HG02798 (cell line): ENCODE data around the gene SCARF1.

Experiments used
- ATAC-seq: cut with Tn5 transposase; IDR thresholded peaks from one replicate; pipeline ENCODE4 v1.9.1; 2021; ENCODE audit warnings: mild to moderate bottlenecking; ENCODE audit not compliant: unreplicated experiment, poor library complexity

SCARF1 gene

DNA sequence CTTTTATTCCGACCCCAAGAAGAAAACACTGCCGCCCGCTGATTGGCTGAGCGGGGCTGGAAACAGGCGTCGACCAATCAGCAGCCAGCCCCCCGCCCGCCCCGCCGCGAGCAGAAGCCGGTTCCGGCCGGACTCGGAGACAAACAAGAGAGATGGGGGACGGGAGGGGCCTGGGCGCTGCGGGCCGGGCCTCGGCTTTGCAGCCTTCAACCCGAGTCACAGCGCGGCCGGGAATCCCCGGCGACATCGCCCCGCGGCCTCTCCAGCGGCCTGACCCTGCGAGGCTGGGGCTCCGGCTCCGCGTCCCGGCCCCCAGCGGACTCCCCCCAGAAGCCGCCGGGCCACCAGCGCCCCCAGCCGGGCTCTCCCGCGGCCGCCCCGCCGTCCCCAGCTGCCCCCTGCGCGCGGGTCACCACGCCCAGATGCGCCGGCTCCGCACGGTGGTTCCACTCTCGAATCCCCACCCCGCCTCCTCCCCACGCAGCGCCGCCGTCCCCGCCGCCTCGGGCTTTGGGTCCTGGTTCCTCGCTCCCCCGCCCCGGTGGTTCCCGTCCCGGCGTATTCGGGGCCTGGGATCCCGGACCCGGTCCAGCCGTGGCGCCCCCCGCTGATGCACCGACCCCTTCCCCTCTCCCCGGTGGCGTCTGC, 16.6 kb downstream of the SCARF1 start:
- peak; percentile 66 for ATAC-seq

DNA sequence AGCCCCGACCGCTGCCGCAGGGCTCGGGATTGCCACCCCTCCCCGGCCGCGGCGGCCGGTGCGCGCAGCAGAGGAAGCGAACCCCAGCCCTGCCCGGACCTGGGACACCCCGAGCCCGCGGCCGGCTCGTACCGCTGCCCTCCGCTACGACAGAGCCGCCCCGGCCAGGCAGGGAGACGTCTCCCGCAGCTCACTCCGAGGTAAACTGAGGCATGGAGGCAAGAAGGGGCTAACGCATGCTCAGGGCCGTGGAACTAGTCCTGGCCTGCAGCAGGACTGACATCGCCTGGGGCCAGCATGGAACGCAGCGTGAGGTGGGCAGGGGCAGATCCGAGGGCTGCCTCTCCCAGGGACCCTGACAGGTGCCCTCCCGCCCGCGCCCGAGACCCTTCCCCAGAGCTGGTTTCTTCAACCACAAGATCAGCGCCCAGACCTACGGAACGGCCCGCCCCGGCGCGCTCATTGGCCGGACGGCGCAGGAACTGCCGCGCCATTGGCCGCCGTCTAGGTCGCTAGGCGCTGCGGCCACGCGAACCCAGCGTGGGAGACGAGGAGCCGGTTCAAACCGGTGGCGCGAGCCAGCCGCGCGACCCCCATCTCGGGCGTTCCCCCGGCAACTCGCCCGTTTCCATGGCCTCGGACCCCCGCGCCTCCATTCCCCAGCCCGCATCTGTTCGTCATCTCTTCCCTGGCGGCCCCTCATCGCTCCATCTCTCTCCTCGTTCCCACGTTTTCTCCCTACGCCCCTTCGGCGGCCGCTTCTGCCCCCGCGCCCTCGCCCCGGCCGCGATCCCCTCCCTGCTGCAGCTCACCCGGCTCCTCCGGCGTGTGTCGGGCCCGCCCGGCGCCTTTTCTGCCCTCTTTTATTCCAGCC, 17.3 kb downstream of the SCARF1 start, which contains the start of gene SLC43A2:
SLC43A2 (minus strand) TSS at position 853 of the 874 bp plus-strand sequence. CDS start 960 bp downstream, outside the sequence.
- peak; percentile 55 for ATAC-seq

DNA sequence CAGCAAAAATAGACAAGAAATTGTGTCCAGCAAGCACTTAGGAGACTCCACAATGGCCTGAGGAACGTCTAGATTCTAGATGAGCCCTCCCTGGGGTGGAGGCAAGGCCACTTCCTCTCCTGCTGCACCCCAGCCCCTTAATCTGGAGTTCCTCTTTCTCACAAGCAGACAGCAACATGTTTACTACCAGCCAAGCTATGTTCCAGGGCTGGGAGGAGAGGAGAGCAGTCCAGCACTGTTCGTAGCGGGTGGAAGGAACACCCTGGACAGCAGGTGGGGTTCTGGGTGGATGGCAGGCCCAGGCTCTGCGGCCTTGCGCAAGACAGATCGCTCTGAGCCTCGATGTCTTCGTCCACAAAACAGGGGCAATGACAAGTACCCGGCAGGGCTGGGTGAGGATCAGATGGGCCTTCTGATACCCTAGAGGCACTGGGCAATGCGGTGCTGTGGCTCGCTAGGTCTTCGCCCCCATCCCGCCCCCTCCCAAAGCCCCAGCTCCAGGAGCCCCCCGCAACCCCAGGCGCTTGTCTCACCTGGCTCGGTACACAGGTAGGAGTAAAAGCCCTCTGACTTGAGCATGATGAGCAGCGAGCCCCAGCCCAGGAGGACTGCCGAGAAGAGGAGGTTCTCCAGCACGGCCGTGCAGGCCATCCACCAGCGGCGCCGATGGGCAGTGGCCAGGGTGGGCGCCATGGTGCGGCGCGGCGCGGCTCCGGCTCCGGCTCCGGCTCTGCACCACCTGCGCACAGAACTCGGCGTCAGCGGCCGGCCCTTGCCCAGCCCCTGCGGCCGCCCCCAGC, 18.1 kb downstream of the SCARF1 start:
- ATAC-seq = no peak

DNA sequence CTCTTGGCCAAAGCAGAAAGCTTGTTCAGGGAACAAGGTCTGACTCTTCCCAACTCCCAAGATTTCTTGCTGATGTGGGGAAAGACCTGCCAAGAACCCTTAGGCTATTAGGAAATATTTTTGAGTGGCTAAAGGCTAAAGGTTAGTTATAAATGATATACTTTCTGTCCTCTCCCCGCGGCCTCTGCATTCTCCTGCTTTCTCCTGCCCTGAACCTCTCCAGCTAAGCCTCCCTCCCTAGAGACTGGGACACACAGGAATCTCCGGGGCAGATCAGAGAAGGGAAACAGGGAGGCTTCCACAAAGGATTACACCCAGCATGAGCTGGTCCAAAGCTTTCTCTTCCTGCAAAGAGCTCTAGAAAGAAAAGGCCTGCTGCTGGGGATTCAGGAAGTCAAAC, 19.2 kb downstream of the SCARF1 start:
- no peak for ATAC-seq

DNA sequence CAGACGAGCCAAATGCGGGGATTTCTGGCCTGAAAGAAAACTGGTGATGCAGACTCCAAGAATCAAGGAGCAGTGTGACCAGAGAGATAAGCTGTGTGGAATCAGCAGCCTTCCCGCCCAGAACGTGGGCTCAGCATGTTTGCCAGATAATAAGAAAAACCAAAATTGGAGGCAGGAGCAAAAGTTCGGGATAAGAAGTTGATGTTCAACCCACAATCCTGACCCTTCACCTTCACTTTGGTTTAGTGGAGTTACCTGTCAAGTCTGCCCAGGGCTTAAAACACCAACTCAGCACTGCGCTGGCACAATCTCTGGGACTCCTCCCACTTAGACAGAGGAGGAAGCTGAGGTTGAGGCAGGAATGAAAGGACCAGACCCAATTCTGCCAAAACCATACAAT, 20.0 kb downstream of the SCARF1 start:
- no peak for ATAC-seq

DNA sequence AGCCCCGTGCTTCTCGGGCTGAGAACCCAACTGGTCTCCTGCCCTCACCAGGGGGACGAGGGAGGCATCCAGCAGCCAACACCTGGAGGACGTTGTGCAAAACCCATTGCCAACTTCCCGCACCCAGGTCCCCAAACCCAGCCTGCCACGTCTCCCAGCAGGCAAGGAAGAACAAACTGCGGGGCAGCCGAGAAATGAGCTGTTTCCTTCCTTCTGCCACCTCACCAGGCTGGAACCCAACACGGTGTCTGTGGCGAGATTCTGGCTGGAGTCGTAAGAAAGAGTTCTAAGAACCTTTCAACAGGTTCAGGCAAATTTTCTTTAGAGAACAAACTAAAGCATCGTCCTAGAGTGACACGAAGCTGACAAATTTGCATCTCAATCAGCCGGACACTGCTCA, 20.5 kb downstream of the SCARF1 start:
- no peak for ATAC-seq

DNA sequence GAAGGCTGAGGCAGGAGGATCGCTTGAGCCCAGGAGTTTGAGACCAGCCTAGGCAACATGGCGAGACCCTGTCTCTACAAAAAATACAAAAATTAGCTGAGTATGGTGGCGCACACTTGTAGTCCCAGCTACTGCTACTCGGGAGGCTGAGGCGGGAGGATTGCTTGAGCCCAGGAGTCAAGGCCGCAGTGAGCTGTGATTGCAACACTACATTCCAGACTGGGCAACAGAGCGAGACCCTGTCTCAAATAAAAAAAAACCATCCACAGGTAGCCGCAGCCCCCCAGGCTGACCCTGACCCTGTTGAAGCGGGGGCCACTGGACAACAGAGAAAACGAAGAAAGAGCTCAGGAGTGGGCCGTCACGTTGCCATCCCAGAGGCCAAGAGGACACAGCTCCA, 20.9 kb downstream of the SCARF1 start:
- no peak for ATAC-seq

DNA sequence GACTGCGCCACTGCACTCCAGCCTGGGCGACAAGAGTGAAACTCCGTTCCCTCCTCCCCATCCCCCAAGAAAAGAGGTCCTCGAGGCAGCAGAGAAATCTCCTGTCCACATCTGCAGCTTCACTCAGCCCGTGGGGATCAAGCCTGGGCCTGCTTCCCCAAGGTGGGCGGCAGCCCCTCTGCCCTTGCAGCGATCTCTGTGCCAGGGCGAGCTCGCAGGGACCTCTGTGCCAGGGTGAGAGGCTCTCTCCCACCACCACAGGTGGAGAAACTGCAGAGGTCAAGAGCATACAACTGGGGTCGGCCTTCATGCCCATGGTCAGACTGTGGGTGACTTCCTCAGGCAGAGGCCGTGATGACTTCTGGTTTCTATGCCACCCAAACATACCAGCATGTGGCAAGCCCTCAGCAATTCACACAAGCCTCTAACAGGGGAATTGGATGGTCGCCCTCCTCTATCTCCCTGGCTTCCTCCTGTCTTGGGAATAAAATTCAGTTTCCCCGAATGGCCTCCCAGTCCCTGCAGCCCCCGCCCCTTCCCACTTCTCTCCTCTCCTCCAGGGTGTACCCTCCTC, 22.4 kb downstream of the SCARF1 start:
- ATAC-seq = no peak

DNA sequence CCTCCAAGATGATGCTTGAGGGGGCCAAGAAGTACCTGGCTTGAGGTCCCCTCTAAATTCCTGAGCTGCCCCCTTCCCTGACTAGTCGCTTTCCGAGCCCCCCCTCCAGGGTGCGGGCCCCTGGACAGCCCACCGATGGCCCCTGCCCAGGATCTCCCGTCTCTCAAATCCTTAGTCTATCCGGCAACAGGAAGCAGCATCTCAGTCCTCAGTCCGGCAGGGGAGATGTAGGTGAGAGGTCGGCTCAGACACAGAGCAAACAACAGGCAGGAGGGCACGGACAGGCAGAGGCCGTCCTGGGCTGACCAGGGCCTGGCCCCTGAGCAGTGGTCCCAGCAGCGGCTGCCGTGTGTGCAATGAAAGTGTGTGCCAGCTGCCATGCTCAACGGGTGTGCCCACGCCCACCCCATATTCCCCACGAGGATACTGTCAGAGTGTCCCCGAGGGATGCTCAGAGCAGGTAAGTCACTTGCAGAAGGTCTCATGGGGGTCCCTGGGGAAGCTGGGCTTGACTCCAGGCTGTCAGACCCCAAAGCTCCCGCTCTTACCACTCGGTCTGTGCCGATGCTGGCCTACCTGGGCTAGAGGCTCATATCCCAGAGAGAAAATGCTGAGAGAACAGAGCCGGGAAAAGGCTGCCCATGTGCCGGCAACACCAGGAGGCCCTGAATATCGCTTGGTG, 24.1 kb downstream of the SCARF1 start:
- no peak for ATAC-seq

DNA sequence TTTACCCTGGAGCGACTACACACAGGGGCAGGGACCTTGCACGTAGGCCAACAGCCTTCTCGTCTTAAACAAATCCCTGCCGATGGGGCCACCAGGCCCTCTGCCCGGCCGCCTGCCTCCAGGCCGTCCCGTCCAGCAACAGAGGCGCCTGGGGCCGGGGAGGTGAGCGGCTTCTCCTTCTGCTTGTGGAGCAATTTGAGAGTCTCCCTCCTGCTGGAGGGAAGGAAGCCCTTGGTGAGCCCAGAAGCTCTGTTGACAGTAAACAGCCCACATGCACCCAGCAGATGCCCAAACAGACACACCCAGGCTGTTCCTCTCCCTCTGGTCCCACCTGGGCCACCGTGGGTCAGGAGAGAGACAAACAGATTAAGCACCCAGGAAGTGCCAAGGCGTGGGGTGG, 25.0 kb downstream of the SCARF1 start:
- no peak for ATAC-seq

DNA sequence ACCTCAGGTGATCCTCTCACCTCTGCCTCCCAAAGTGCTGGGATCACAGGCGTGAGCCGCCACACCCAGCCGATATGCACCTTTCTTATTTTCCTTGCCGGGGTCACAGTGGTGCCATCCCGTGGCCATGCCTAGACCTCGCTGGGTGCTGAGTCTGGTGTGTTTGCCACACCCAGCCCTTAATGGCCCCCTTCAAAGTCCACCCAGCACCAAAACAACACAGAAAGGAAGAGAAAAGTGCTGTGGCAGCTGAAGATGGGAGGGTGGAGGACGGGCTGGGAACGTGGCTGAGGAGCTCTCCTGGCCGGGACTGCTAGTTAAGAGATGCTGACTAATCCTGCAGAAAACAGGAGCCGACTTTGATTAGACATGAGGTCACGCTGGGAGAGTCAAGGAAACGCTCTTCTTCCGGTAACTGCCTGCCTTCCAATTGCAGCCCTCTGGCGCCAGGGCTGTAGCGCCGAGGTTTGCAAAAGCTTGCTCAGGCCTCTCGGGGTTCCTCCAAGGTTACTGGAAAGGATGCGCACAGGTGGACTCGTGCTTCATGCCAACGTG, 27.8 kb downstream of the SCARF1 start:
- no peak for ATAC-seq

DNA sequence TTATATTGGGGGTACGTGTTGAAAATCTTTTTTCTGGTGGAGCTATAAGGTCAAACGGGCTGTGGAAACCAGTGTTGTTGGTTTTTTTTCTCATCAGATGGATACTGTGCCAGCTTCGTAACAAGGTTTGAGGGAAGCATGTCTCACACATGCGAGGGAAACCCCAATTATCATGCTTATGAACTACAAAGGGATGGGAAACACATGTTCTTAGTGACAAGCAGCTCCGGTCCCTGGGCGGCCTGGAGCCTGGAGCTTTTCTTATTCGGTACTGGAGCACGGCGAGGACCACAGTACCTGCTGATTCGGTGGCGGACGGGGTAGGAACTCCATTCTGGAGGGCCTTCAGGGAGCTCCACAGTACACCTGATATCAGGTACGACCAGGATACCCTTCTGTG, 29.4 kb downstream of the SCARF1 start:
- ATAC-seq = no peak

DNA sequence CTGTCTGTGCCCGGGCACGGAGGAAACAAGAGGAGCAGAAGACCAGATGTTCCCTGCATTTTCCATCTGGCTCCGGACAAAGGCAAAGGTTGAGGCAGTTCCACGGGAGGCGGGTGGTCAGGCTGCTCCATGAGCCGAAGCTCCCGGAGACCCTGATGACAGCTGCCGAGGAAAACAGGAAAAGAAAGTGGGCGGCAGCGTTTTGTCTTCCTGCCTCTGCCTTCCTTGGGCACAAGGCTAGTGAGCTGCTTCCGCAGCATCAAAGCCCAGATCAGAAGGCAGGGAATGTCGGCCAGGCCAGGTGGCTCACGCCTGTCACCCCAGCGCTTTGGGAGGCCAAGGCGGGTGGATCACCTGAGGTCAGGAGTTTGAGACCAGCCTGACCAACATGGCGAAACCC, 33.1 kb downstream of the SCARF1 start:
- ATAC-seq = no peak

DNA sequence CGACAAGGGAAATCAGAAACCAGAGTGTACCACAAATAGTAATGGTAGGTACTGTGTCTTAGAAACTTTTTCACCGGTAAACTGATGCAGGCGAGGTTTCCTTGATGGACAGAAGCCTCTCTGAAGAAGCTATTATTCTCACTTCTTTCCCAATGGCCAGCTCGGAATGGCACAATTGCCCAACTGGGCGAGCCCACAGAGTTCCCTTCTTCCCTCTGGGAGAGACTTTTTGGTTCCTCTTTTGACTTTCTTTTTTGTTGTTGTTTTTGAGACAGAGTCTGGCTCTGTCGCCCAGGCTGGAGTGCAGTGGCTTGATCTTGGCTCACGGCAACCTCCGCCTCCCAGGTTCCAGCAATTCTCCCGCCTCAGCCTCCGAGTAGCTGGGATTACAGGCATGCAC, 33.8 kb downstream of the SCARF1 start:
- ATAC-seq = no peak

DNA sequence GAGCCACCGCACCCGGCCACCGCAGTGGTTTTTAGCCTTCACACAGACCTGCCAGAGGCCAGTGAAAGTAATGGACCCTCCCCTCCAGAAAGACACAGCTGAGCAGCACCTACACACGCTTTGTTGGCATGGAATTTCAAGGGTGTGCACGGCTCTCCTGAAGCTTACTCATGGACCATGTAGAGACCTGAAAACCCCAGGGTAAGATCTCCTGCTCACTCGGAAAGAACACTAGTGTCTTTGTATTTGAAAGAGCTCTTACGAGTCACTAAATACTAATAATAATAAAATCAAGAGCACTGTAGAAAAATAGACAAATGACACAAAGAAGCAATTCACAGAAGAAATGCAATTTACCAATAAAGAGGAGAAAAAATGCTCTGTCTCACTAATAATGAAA, 36.9 kb downstream of the SCARF1 start:
- ATAC-seq = no peak

DNA sequence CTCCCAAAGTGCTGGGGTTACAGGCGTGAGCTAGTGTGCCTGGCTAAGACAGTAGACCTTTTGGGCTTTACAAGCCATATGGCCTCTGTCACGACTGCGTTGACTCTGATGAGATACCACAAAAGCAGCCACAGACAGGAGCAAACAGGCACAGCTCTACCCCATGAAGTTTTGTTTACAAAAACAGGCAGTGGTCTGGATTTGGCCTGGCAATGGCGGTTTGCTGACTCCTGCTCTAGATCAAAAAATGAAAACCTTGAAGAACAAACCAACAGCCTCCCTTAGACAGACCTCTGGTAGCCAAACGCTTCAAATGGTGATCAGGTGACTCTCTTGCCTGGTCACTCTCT, 37.6 kb downstream of the SCARF1 start:
- peak; percentile 8 for ATAC-seq

DNA sequence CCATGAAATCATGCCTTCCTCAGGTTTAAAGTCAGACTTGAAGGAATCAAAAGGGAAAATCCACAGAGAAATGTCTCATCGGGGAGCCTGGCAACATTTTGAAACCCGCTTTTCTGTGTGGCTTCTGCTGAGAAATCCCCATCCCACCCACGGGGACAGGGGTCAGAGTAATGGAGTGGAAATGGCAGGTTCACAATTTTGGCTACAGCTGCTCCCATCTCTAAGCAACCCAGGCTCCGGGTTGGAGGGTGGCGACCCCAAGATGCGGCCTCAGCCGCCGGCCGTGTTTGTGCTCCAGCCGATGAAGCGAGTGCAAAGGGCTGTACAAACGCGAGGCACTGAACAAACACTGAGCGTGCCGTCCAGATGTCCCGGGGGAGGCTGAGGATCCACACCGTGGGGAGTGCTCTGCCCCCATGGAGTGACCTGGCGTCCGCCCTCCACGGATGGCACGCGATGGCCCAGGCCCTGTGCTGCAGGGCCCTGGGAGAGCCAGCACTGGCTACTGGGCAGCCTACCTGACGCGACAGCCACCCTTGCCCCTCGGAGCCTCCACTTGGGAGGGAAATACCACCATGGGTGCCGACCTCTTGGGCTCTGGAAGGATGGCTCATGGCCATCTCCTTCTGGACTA, 39.1 kb downstream of the SCARF1 start:
- peak; percentile 39 for ATAC-seq

DNA sequence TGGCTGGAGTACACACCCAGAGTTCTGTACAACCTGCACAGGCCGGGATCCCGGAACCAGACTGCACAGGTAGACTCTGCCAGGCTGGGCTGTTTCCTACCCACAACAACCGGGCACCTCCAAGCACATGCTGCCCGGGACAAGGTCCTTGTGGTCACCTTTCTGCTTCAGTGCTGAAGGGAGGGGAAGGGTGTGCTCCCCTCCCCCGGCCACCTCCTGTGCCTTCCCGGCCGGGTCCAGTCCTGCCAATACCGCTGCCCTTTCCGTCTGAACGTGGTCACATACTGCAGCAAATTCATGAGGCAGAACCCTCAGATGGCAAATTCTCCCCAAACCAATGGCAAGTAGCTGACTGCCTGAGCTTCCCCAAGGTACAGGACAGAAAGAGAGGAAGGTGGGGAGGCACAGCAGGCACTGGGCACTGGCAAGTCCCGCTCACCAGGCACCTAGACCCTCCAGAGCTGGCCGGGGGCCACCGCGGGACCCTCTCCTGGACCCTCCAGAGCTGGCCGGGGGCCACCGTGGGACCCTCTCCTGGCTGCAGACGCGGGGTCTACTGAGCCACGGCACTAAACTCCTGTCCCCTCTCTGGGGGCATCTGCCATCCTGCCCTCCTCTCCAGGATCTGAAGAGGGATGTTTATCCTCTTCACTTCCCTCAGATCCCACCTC, 39.7 kb downstream of the SCARF1 start:
- no peak for ATAC-seq
